Calu3 (cell line): ENCODE data around the gene PLXNA1. TPM values are rescaled to one million over a fixed set of nuclear protein-coding genes. Genes with fewer than 3 reads are reported as not detected.

Experiments
- BruUV-seq: library from RNA; stranded (reverse); fragments of 400-500 nt; replicated peaks from 2 replicates; lab custom pipeline; 2021; lab: Mats Ljungman, UMichigan
- CTCF ChIA-PET: fragments of 300-600 bp; sonication (Branson Sonifier 250); formaldehyde crosslinking; loops from one replicate; lab custom pipeline; 2022; ENCODE audit warnings: antibody characterized with exemption; lab: Charles Lee
- DNase-seq: peaks from one replicate; pipeline ENCODE4 v3.0.0; 2022
- H3K27ac Mint-ChIP-seq: one replicate; pipeline ENCODE4 v1.8.0; 2022; ENCODE audit warnings: mixed read lengths; ENCODE audit not compliant: unreplicated experiment
- H3K27me3 Mint-ChIP-seq: one replicate; pipeline ENCODE4 v1.8.0; 2022; ENCODE audit warnings: mixed read lengths; ENCODE audit not compliant: unreplicated experiment
- H3K36me3 Mint-ChIP-seq: one replicate; pipeline ENCODE4 v1.8.0; 2022; ENCODE audit warnings: mild to moderate bottlenecking, moderate library complexity, mixed read lengths; ENCODE audit not compliant: insufficient read depth, unreplicated experiment
- H3K4me1 Mint-ChIP-seq: one replicate; pipeline ENCODE4 v1.8.0; 2022; ENCODE audit warnings: mild to moderate bottlenecking, low read depth, mixed read lengths; ENCODE audit not compliant: unreplicated experiment
- H3K4me3 Mint-ChIP-seq: one replicate; pipeline ENCODE4 v1.8.0; 2022; ENCODE audit warnings: mild to moderate bottlenecking, low read depth, moderate library complexity, mixed read lengths; ENCODE audit not compliant: unreplicated experiment
- H3K9me3 Mint-ChIP-seq: one replicate; pipeline ENCODE4 v1.8.0; 2022; ENCODE audit warnings: low read depth, mixed read lengths; ENCODE audit not compliant: unreplicated experiment
- CTCF ChIP-seq: fragments of 200-600 bp; IDR thresholded peaks from one replicate; pipeline ENCODE4 v1.8.0; 2022; ENCODE audit warnings: antibody characterized with exemption; ENCODE audit not compliant: unreplicated experiment
- intact Hi-C: fragments of 100-400 bp; cut with micrococcal nuclease; formaldehyde crosslinking; loops from one replicate; pipeline ENCODE4 v1.10.0; 2022; ENCODE audit not compliant: unreplicated experiment
- total RNA-seq: library from RNA; stranded (reverse); gene quantifications from 2 replicates; pipeline ENCODE4 v1.2.3, GENCODE V29; 2022

Gene PLXNA1
- total RNA-seq, 1 experiment from 2014 or later, result 84.3 TPM

- H3K36me3 Mint-ChIP-seq, result peaks cover 44% of the 10 kb centered on the region
- BruUV-seq, result no TSS peak
- no peaks in the 10 kb centered on the region for H3K27me3 Mint-ChIP-seq
- intact Hi-C loops, result loop anchor here (10.0 kb wide), 1 partner anchor 188 kb away; no protein-coding TSS in a partner anchor
- TF ChIP-seq CTCF, result no peak
- H3K4me1 Mint-ChIP-seq, result peaks cover 14% of the 10 kb centered on the region
- no peaks in the 10 kb centered on the region for H3K9me3 Mint-ChIP-seq
- DNase-seq, result no peak
- H3K27ac Mint-ChIP-seq, result no peak overlapping the region
- H3K4me3 Mint-ChIP-seq, result no peak overlapping the region
- CTCF ChIA-PET, result no interaction called here
These were observed 4.2 kb downstream of the PLXNA1 start for GRCh38 chr3:126987129-126987528.

- Mint-ChIP-seq H3K9me3 (no peaks in the 10 kb centered on the region), H3K27ac (no peak overlapping the region), H3K36me3 (peaks cover 40% of the 10 kb centered on the region), H3K4me1 (peaks cover 14% of the 10 kb centered on the region), H3K27me3 (no peaks in the 10 kb centered on the region), H3K4me3 (no peak overlapping the region)
- BruUV-seq, result no TSS peak
- no peak for TF ChIP-seq CTCF
- CTCF ChIA-PET, result no interaction called here
- DNase-seq, result no peak
- intact Hi-C loops, result loop anchor here (10.0 kb wide), 1 partner anchor 187 kb away; no protein-coding TSS in a partner anchor
These were observed 4.7 kb downstream of the PLXNA1 start for GRCh38 chr3:126987596-126987995.

- no peak overlapping the region for H3K4me3 Mint-ChIP-seq
- TF ChIP-seq CTCF, result no peak
- peaks cover 37% of the 10 kb centered on the region for H3K36me3 Mint-ChIP-seq
- H3K9me3 Mint-ChIP-seq, result no peaks in the 10 kb centered on the region
- intact Hi-C loops, result loop anchor here (10.0 kb wide), 1 partner anchor 186 kb away; no protein-coding TSS in a partner anchor
- H3K27ac Mint-ChIP-seq, result no peak overlapping the region
- no TSS peak for BruUV-seq
- CTCF ChIA-PET, result no interaction called here
- H3K27me3 Mint-ChIP-seq, result no peaks in the 10 kb centered on the region
- no peak for DNase-seq
- H3K4me1 Mint-ChIP-seq, result peaks cover 14% of the 10 kb centered on the region
These were observed 5.6 kb downstream of the PLXNA1 start for GRCh38 chr3:126988451-126989021.

- Mint-ChIP-seq H3K4me1 (peaks cover 14% of the 10 kb centered on the region), H3K4me3 (no peak overlapping the region), H3K27me3 (no peaks in the 10 kb centered on the region), H3K36me3 (peaks cover 28% of the 10 kb centered on the region), H3K27ac (no peak overlapping the region), H3K9me3 (no peaks in the 10 kb centered on the region)
- TF ChIP-seq CTCF, result no peak
- CTCF ChIA-PET, result no interaction called here
- intact Hi-C loops, result loop anchor here (10.0 kb wide), 1 partner anchor 185 kb away; no protein-coding TSS in a partner anchor
- DNase-seq, result no peak
- no TSS peak for BruUV-seq
These were observed 6.6 kb downstream of the PLXNA1 start for GRCh38 chr3:126989316-126990023.
